Measurements from ENCODE around the gene TBC1D22A. TPM values are rescaled to one million over a fixed set of nuclear protein-coding genes. Genes with fewer than 3 reads are reported as not detected.

TBC1D22A gene
- total and polyA plus RNA-seq, 9 of the 15 experiments (the other 6 are each of a cell fraction or from before 2014, with no cell fraction given), result 0.20 to 11.5 (median 5.2) TPM

GRCh38 chr22:47076758-47077157 lies 314.3 kb downstream of the TBC1D22A start:
- BruUV-seq (replicated peaks), result no TSS peak
- H2AFZ ChIP-seq (ENCODE audit: low read depth, low read length), result no peak overlapping the region
- no peaks in the 10 kb centered on the region for H3K4me1 ChIP-seq (replicated peaks in 1 of 2; ENCODE audit: control insufficient read depth in 2 of 2, insufficient read depth in 2 of 2, low read length in 2 of 2)
- no peak overlapping the region for H3K27ac ChIP-seq (ENCODE audit: extremely low read depth, low read depth, low read length)
- no peak overlapping the region for H3K9ac ChIP-seq (ENCODE audit: insufficient read depth in 1 of 2, low read depth in 2 of 2, low read length in 2 of 2)
- ChIA-PET CTCF (ENCODE audit: low intra/inter-chr PET ratio) (no interaction called here), POLR2A (no interaction called here)
- H3K9me3 ChIP-seq (replicated peaks; ENCODE audit: control insufficient read depth, insufficient read depth, low read depth, low read length), result no peaks in the 10 kb centered on the region; the same call in 1 of the 2 replicates
- H4K20me1 ChIP-seq (replicated peaks; ENCODE audit: control insufficient read depth, insufficient read depth, low read length), result no peaks in the 10 kb centered on the region
- H3K4me3 ChIP-seq, result no peak overlapping the region
- FAIRE-seq, result no peak
- no peak for ATAC-seq
- TF ChIP-seq FIP1L1 (IDR thresholded peaks at IDR 0.05; ENCODE audit: low read depth, low read length, poor library complexity, severe bottlenecking) (no peak), MXD1 (CRISPR knock-in tag; IDR thresholded peaks at IDR 0.05; ENCODE audit: borderline replicate concordance, poor library complexity, severe bottlenecking) (no peak), SFPQ (IDR thresholded peaks at IDR 0.05; ENCODE audit: low read depth, low read length) (no peak), SPI1 (IDR thresholded peaks at IDR 0.05; ENCODE audit: borderline replicate concordance, low read depth, low read length) (peak; percentile 60), RBM25 (IDR thresholded peaks at IDR 0.05; ENCODE audit: low read depth, low read length, severe bottlenecking) (peak; percentile 56), GABPB2 (CRISPR knock-in tag; conservative IDR thresholded peaks at IDR 0.05) (no peak), IRF2 (CRISPR knock-in tag; IDR thresholded peaks at IDR 0.05) (no peak), NCOA6 (IDR thresholded peaks at IDR 0.05) (no peak)
- 72% methylated on average over 2 of the region's 2 CpGs for WGBS (ENCODE audit: insufficient coverage, low coverage, missing lambda C conversion rate)
- intact Hi-C loops (cut with micrococcal nuclease), result no loop called here
- no peaks in the 10 kb centered on the region for H3K9me1 ChIP-seq (ENCODE audit: control insufficient read depth, insufficient read depth, low read length)
- in situ Hi-C loops (cut with MboI), result no loop called here
- no peak overlapping the region for H3K4me2 ChIP-seq (ENCODE audit: insufficient read depth, low read length)
- H3K79me2 ChIP-seq (ENCODE audit: control insufficient read depth, insufficient read depth, low read length), result no peaks in the 10 kb centered on the region
- no peak for DNase-seq (ENCODE audit: extremely low read depth in 1 of 4, low spot score in 3 of 4)
- H3K27me3 ChIP-seq (ENCODE audit: control insufficient read depth in 2 of 2, insufficient read depth in 2 of 2, low read length in 2 of 2), result no peaks in the 10 kb centered on the region
- no peaks in the 10 kb centered on the region for H3K36me3 ChIP-seq (ENCODE audit: control insufficient read depth, insufficient read depth, low read length)

All from K562 (cell line).